ENCODE results near the gene FHAD1.

Gene FHAD1

DNA sequence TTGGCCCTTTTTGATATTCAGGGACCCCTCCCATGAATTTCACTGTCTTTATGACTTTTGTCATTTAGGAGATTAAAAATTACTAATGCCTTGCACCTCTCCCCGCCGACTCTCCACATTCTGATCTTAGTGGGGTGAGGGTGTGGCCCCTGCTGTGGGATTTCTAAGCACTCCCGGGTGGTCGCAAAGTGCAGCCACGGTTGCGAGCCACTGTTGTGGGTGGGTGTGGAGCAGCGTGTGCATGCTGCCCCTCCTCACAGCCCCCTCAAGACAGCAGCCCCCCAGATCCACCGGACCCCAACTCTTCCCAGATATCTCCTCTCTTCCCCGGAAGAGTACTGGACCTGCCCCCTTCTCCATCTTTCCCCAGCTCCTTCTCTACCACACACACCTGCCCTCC lies 96.1 kb downstream of the FHAD1 start:
- ATAC-seq, result no peak
- Mint-ChIP-seq H3K9me3 (no peaks in the 10 kb centered on the region), H3K27ac (no peak overlapping the region), H3K36me3 (no peaks in the 10 kb centered on the region), H3K4me1 (peaks cover 22% of the 10 kb centered on the region), H3K27me3 (peaks cover 42% of the 10 kb centered on the region), H3K4me3 (no peak overlapping the region)

DNA sequence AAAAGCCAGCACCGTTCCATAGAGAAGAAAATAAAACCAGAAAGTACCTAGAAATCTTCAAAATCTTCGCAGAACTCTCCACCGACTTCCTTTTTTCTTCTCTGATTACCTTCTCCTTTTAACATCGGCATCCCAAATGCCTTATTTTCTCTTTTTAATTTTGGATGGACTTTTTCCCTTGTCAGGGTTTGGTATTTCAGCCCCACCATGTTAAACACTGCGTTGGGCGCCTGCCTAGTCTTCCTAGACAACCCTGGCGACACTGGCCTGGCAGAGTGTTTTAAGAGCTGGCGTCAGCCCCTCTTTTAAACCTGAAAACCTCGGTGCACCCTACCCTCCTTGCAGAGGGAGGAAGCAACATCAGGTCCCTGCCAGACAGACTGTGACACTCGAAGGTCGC lies 96.7 kb downstream of the FHAD1 start:
- Mint-ChIP-seq H3K4me1 (peaks cover 22% of the 10 kb centered on the region), H3K27me3 (peaks cover 36% of the 10 kb centered on the region), H3K27ac (no peak overlapping the region), H3K36me3 (no peaks in the 10 kb centered on the region), H3K4me3 (no peak overlapping the region), H3K9me3 (no peaks in the 10 kb centered on the region)
- ATAC-seq, result no peak

DNA sequence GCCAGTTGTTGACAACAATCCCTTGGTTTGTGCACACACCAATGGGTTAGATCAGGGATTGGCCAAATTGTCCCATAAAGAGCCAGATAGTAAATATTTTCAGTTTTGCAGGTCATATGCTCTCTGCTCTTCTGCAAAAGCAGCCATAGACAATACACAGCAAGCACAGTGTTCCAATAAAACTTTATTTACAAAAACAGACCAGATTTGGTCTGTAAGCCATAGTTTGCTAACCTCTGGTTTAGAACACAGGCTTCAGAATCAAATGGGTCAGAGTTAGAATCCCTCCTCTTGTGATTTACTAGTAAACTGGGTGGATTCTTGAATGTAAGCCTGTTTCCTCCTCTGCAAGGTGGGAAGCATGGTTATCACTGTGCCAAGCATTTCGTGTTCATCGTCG lies 97.4 kb downstream of the FHAD1 start:
- Mint-ChIP-seq H3K27me3 (peaks cover 40% of the 10 kb centered on the region), H3K4me1 (peaks cover 22% of the 10 kb centered on the region)

DNA sequence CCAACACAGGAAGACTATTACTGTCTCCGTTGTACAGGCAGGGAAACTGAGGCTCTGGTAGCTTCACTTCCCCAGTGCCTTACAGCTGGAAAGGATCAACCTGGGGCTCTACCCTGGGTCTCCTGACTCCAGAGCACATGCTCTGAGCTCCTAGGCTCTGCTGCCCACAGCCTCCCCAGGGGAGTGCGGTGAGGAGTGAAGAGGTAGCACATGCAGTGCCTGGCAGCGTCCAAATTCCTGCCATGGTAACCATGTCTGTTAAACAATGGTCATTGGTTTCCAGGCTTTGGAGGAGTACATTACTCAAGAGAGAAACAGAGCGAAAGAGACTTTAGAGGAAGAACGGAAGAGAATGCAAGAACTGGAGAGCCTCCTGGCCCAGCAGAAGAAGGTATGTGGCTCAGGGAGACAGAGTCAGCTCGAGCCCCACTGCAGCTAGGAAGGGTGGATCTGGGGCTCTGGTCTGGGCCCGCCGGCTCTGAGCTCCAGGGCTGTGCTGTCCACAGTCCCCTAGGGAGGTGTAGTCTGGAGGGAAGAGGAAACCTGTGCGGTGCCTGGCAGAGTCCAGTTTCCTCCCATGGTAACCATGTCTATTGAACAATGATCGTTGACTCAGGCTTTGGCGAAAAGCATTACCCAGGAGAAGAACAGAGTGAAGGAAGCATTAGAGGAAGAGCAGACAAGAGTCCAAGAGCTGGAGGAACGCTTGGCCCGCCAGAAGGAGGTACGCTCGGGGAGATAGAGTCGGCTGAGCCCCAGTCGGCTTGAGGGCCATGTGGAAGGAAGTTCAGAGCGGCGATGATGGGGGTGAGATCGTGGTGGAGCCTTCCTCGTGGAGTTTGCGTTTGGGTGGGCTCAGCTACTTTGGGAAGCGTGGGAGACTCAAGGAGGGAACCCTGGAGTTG lies 98.0 kb downstream of the FHAD1 start:
- no peak for ATAC-seq
- Mint-ChIP-seq H3K4me1 (peaks cover 22% of the 10 kb centered on the region), H3K4me3 (no peak overlapping the region), H3K27ac (no peak overlapping the region), H3K27me3 (peaks cover 47% of the 10 kb centered on the region), H3K36me3 (no peaks in the 10 kb centered on the region), H3K9me3 (no peaks in the 10 kb centered on the region)

More for the DNA sequence above, 97.4 kb downstream of the FHAD1 start:
- ATAC-seq, result no peak
- H3K4me3 Mint-ChIP-seq, result no peak overlapping the region
- H3K36me3 Mint-ChIP-seq, result no peaks in the 10 kb centered on the region
- no peak overlapping the region for H3K27ac Mint-ChIP-seq
- no peaks in the 10 kb centered on the region for H3K9me3 Mint-ChIP-seq

DNA sequence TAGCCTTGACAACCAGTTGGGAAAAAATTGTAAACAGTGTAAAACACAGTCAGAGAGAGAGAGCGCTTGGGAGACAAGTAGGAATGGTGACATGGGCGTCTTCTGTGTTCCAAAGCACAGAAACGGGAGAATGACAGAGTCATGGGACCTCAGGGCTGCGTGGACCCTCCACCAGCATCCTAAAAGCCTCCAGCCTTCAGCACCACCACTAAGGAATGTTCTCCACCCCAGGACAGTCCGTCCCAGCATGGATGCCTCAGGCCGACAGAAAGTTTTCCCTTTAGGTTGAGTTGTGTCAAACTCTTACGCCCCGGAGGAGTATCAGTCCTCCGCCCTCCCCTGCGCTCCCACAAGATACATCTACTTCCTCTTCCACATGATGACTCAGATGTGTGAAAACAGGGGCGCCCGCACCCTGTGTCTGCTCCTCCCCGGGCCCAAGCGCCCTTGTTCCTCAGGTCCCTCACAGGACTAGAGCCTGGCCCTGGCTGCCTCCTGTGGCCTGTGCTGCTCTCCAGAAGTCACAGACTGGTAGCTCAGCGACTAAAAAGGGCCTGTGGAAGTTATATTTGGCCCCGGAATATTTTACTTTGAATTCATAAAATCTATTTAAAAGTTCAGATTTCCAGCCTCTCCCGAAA lies 98.8 kb downstream of the FHAD1 start:
- Mint-ChIP-seq H3K27ac (no peak overlapping the region), H3K27me3 (peaks cover 55% of the 10 kb centered on the region), H3K9me3 (no peaks in the 10 kb centered on the region), H3K4me1 (peaks cover 22% of the 10 kb centered on the region), H3K36me3 (no peaks in the 10 kb centered on the region), H3K4me3 (no peak overlapping the region)
- peak; percentile 85 for ATAC-seq

DNA sequence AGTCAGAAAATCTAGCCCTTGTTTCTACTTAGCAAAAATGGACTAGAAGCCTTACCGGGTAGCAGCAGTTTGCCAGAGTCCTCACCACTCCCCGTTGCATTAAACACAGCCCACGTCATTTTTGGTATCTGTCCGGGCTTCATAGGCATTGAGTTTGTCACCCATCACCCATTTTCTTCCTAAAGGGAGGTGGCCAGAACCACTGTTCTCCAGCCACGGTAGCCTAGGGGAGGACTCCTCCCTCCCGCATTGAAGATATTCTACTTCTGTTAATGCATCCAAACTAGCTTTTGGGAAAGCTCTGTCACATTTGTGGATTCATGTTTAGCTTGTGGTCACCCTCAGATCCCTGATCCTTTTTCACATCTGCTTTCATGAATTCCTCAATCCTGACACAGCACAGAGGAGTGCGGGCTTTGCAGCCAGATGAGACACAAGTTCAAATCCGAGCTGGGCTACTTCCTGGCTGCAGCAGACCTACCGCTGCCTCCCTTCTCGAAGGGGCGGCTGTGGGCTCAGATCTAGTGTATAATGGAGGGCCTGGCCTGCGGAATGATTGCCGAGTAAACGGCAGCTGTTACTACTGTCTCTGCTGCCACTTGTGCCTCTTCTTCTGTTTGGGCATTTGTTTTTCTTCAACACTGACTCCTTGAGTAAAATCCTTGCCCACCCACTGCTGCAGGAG lies 99.5 kb downstream of the FHAD1 start:
- no peak overlapping the region for H3K4me3 Mint-ChIP-seq
- H3K4me1 Mint-ChIP-seq, result peaks cover 22% of the 10 kb centered on the region
- no peaks in the 10 kb centered on the region for H3K36me3 Mint-ChIP-seq
- no peaks in the 10 kb centered on the region for H3K9me3 Mint-ChIP-seq
- no peak overlapping the region for H3K27ac Mint-ChIP-seq
- peaks cover 61% of the 10 kb centered on the region for H3K27me3 Mint-ChIP-seq
- ATAC-seq, result no peak

DNA sequence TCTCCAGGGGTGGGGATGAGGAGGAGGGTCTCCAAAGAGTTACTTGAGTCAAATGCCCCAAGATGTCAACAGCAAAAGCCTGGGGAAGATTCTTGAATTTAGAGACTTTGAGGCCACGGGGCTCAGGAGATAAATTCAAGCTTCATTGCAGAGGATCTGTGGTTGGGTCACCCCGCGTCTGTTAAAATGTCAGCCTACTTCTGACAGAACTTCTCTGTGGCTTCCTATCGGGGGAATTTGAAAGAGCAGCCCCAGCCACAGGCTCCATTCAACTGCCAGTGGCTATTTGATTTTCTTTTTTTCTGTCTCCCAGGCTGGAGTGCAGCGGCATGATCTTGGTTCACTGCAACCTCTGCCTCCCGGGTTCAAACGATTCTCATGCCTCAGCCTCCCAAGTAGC lies 100.2 kb downstream of the FHAD1 start:
- Mint-ChIP-seq H3K9me3 (no peaks in the 10 kb centered on the region), H3K4me3 (no peak overlapping the region), H3K4me1 (peaks cover 22% of the 10 kb centered on the region), H3K27me3 (peaks cover 68% of the 10 kb centered on the region), H3K36me3 (no peaks in the 10 kb centered on the region), H3K27ac (no peak overlapping the region)
- ATAC-seq, result no peak

DNA sequence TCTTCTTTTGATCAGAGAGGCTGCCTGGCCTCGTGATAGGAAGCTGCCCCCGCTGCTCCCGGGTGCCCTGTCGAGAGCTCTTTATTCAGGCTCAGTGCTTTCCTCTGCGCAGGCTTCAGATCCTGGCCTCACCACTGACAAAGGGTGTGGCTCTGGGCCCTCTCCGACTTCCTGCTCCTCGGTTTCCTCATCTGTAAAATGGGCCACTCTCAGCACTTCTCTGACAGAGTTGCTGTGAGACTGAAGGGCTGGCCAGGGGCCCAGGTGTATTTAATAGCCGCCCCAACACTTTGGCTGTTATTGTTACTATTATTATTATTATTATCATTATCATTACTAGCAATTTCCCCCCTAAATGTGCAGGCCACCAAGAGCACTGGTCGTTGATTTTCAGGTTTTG lies 101.6 kb downstream of the FHAD1 start:
- H3K27me3 Mint-ChIP-seq, result peaks cover 67% of the 10 kb centered on the region
- no peaks in the 10 kb centered on the region for H3K9me3 Mint-ChIP-seq
- H3K4me1 Mint-ChIP-seq, result peaks cover 19% of the 10 kb centered on the region
- no peak overlapping the region for H3K4me3 Mint-ChIP-seq
- no peak overlapping the region for H3K27ac Mint-ChIP-seq
- no peak for ATAC-seq
- H3K36me3 Mint-ChIP-seq, result no peaks in the 10 kb centered on the region

DNA sequence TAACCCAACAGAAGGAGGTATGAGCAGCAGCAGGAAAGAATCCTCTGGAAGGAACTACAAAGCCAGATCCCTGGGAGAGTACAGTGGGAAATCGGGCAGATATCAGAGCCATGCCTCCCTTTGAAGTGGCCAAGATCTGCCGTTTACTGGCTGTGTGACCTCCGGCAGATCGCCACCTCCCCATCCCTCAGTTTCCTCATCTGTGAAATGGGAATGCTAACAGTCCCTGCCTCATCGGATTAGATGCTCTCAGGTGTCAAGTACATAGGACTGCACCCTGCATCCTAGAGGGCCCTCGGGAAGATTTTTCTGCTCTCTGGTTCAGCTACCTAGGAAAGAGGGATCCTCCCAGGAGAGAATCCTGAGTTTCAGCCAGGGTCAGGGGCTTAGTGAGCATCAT lies 102.1 kb downstream of the FHAD1 start:
- Mint-ChIP-seq H3K27ac (no peak overlapping the region), H3K27me3 (peaks cover 65% of the 10 kb centered on the region), H3K4me1 (peaks cover 17% of the 10 kb centered on the region), H3K4me3 (no peak overlapping the region), H3K9me3 (no peaks in the 10 kb centered on the region), H3K36me3 (no peaks in the 10 kb centered on the region)
- ATAC-seq, result no peak

DNA sequence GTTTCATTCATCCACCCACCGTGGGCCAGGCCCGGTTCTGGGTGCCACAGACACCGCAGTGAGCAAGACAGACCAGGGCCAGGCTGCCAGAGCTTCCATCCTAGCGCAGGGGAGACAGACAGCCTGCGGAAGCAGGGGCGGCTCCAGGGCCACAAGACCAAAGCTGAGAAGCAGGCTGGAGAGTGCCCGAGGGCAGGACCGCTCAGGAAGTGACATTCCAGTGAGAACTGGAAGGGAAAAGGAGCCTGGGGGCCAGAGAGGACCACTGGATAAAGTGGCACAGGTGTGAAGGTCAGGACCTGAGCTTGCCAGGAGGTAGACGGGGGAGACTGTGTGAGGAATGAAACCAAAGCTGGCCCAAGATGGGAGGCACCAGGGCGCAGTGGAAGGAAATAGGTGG lies 103.1 kb downstream of the FHAD1 start:
- Mint-ChIP-seq H3K4me1 (peaks cover 12% of the 10 kb centered on the region), H3K36me3 (no peaks in the 10 kb centered on the region), H3K9me3 (no peaks in the 10 kb centered on the region), H3K4me3 (no peak overlapping the region), H3K27ac (no peak overlapping the region), H3K27me3 (peaks cover 61% of the 10 kb centered on the region)
- ATAC-seq, result no peak

DNA sequence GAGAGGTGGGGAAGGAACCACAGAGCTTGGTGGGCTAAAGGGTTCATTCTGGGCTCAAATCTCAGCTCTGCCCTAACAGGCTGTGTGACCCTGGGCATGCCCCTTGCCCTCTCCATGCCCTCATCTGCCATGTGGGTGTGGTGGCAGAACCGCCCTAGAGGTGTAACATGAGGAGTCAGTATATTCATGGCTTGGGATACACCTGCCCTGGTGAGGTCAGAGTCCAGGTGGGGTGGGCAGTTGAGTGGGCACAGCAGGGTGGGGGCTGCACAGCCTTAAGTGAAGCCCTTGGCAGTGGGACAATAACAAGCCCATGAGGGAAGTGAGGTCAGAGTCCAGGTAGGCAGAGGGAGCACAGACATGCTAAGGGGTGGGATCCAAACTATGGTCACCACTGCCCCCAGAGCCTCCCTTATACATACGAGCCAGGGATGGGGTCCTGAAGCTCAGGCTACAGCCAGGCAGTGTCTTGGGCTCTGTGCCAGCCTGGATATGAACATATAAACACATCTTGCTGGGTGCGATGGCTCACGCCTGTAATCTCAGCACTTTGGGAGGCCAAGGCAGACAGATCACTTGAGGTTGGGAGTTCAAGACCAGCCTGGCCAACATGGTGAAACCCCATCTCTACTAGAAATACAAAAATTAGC lies 103.7 kb downstream of the FHAD1 start:
- Mint-ChIP-seq H3K27me3 (peaks cover 56% of the 10 kb centered on the region), H3K36me3 (no peaks in the 10 kb centered on the region), H3K9me3 (no peaks in the 10 kb centered on the region), H3K4me3 (no peak overlapping the region), H3K4me1 (peaks cover 6% of the 10 kb centered on the region), H3K27ac (no peak overlapping the region)
- ATAC-seq, result no peak

DNA sequence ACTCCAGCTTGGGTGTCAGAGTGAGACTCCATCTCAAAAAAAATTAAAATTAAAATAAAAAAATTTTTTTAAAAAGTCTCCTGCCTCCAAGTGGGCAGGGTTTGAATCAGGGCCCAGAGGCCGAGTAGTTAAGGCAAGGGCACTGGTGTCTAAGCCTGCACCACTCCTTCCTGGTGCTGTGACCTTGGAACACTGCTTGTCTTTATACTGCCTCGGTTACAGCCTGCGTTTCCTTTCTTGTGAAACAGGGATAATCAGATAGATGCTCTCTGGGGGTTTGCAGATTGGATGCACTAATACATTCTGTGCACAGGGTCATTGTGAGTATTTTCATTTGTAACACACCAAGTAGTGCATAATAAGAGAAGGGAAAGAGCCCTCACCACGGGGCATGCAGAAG lies 104.3 kb downstream of the FHAD1 start:
- Mint-ChIP-seq H3K36me3 (no peaks in the 10 kb centered on the region), H3K27ac (no peak overlapping the region), H3K4me3 (no peak overlapping the region), H3K27me3 (peaks cover 49% of the 10 kb centered on the region), H3K4me1 (no peaks in the 10 kb centered on the region), H3K9me3 (no peaks in the 10 kb centered on the region)
- no peak for ATAC-seq

DNA sequence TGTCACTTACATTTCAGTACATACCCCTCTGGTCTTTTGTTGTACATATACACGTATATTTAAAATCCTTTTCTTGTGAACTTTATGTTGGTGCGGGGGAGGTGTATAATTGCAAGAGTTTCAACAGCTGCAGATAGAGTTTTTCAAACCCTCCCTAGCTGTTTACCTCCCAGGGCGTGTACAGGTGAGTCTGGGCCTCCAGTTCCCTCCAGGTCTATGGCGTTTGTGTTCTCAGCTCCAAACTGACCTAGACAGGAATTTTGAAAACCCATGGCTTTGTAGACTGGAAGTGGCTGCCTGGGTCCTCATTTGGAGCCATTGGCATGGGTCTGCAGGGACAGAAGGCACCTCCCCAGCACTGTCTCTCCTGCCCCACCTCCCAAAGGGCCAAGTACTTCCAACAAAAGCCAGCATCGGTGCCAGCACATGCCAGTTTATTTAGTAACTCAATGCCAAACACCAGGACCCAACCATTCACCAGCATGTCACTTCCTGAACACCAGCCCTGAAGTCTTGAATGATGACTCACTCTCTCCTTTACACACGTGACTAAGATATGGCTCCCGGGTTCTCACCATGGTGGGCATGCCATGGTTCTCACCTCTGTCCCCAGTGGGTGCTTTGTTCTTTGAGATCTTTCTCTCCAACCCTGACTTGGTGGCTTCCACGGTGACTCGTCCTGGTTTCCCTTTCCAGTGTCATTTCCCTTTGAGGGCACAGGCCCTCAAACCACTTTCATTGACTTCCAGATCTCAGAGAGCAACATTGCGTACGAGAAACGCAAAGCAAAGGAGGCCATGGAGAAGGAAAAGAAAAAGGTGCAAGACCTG lies 105.3 kb downstream of the FHAD1 start:
- Mint-ChIP-seq H3K27me3 (peaks cover 49% of the 10 kb centered on the region), H3K27ac (no peak overlapping the region), H3K4me3 (no peak overlapping the region), H3K36me3 (no peaks in the 10 kb centered on the region), H3K9me3 (no peaks in the 10 kb centered on the region), H3K4me1 (no peaks in the 10 kb centered on the region)
- no peak for ATAC-seq

DNA sequence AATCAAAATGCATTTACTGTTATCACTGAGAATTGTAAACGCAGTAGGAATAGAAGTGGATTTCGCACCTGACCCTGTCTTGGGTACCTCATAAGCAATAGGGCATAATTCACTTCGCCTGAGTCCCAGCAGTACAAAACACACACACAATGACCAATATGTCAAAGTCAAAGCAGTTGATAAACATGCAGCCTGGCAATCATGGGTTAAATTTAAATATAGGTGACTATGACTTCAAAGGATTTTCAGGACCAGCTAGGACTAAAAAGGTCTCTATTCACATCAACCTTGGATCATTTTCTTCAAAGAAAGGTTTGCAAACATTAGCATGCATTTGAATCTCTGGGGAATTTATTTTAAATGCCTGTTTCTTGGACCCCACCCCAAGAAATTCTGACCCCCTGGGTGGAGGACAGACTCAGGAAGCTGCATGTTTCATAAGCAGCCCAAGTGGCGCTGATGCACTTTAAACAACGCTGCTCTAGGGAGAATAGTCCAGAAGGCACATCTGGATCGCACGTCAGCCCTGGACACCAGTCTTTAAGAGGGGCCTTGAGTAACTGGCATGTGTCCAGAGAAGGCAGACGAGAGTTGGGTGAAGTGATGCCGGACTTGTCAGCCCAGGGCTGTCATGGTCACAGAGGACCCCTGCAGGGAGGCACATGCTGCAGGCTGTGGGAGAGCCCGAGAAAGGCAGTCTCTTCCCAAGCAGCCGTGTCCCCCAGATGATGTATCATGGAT lies 107.0 kb downstream of the FHAD1 start:
- H3K27me3 Mint-ChIP-seq, result peaks cover 47% of the 10 kb centered on the region
- no peaks in the 10 kb centered on the region for H3K36me3 Mint-ChIP-seq
- H3K4me1 Mint-ChIP-seq, result no peaks in the 10 kb centered on the region
- H3K4me3 Mint-ChIP-seq, result no peak overlapping the region
- no peak overlapping the region for H3K27ac Mint-ChIP-seq
- H3K9me3 Mint-ChIP-seq, result no peaks in the 10 kb centered on the region
- no peak for ATAC-seq

Measured in stimulated activated memory B cell treated with anti-CD40 and anti-IgM and Interleukin-4, amounts not matched to agents 10 μg/mL and 1 μg/mL and 100 μg/mL, for 72 hours (primary cell).